Measurements from ENCODE around the gene KIAA1614.

DNA sequence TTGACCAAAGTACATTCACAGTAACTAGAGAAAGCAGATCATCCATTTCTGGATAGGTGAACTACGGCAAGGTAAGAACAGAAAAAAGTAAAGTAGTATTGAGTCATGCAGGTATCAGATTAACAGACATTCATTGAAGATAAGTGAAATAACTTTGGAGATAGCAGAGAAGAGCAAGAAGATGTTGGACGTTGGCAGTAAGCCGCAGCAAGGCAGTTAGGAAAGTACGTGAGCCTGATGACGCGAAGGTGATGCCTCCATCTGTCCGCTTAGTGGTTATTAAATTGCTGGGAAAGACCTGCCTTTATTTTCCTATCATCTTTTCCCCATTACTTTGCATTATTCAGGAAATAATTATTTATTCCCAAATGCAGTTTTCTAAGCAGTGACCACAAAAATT is 24.9 kb upstream of the KIAA1614 start:
- TF ChIP-seq EZH2phosphoT487 (IDR thresholded peaks at IDR 0.05; ENCODE audit: low read depth): no peak
- TF ChIP-seq, protein P1, sequence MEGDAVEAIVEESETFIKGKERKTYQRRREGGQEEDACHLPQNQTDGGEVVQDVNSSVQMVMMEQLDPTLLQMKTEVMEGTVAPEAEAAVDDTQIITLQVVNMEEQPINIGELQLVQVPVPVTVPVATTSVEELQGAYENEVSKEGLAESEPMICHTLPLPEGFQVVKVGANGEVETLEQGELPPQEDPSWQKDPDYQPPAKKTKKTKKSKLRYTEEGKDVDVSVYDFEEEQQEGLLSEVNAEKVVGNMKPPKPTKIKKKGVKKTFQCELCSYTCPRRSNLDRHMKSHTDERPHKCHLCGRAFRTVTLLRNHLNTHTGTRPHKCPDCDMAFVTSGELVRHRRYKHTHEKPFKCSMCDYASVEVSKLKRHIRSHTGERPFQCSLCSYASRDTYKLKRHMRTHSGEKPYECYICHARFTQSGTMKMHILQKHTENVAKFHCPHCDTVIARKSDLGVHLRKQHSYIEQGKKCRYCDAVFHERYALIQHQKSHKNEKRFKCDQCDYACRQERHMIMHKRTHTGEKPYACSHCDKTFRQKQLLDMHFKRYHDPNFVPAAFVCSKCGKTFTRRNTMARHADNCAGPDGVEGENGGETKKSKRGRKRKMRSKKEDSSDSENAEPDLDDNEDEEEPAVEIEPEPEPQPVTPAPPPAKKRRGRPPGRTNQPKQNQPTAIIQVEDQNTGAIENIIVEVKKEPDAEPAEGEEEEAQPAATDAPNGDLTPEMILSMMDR (IDR thresholded peaks at IDR 0.05; ENCODE audit: low read depth, low read length): no peak
